ENCODE measurements around the gene MRPL23.

The MRPL23 gene

DNA sequence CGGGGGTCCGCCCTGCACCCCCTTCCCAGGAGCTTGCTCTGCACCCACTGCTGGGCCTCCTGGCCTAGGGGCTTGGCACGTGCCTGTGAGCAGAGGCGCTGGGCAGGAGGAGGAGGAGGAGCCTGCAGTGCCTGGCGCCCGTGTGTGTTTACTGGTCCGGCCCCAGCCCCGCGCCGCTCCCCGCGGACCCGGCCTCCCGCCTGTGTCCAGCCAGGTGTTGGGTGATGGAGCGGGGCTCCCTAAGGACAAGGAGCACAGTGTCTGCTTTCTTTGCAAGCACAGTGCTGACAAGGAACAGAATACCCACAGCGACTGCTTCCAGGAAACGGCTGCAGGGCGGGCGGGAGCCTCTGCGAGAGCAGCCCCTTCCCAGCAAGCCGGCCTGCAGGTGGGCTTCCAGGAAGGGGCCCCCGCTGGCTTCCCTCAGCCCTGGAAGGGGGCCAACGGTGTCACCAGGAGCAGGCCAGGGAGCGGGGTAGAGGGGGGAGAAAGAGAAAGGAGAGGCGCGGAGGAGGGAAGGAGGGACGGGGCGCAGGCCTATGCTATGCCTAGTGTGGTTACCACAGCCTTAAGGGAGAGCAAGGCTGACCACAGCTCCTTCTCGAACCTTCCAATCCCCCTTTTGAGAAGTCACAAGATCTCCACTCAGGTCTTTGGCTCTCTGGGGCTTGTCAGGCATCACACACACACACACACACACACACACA, 43.9 kb downstream of the MRPL23 start:
- no peak for DNase-seq (ENCODE audit: low spot score)

- DNase-seq (ENCODE audit: low spot score), result no peak
Measured at GRCh38 chr11:1992111-1992510, 45.0 kb downstream of the MRPL23 start.

DNA sequence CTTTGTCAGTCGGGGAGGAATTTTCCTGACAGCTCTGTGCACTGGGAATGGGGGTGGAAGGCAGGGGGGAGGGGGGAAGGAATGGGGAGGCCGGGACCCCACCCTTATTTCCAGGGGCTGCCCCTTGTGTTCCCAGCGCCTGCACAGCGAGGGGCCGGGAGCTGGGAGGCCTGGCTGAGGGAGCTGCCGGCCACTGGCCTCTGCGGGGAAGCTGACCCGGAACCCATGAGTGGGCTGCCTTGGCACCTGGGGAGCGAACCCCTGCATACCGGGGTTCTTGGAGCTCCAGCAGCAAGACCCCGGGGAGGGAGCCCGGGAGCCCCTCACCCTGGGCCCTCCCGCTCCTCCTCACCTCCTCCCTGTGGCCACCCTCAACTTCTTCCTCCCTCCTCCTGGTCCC, 47.0 kb downstream of the MRPL23 start:
- no peak for DNase-seq (ENCODE audit: low spot score)

DNA sequence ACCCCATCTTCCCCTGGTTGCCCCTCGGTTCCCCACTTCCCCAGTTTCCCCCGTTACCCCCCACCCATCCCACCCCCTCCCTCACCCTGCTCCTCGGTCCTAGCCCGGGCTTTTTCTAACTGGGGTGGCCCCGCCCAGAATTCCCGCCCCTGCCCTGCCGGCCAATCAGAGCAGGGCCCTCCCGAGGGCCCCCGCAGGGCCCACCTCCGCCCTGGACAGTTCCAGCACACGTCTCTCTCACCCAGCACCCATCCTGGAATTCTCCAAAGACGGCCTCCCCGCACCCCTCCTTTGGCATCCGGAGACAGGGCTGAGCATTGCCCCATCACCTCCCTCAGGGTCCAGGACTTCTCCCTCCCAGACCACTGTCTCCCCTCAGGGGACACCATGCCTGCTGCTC, 50.6 kb downstream of the MRPL23 start, which contains the start of gene H19:
Gene H19, minus strand, starts transcription at position 88 of the 400 bp plus-strand sequence.
- no peak for DNase-seq (ENCODE audit: low spot score)

GRCh38 chr11:1998290-1998689, 51.2 kb downstream of the MRPL23 start:
- no peak for DNase-seq (ENCODE audit: low spot score)

DNA sequence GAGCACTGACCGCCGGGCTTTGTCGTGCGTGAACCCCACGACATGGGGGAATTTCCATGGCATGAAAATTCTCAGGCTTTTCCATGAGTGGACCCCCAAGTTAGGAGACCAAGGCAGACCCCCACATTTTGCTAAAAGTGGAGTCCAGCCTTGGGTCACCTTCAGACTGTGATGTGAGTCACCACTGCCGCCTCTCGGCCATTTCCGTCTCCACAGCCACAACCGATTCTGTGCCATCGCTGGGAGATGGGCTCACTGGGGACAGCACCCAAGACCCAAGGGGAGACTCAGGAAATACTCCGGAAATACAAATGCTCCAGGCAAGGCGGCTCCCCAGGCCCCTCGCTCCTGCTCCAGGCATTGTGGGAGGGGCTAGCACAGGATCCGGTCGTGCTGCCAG, 51.7 kb downstream of the MRPL23 start:
- DNase-seq (ENCODE audit: low spot score), result no peak

GRCh38 chr11:2002042-2002776, 55.1 kb downstream of the MRPL23 start:
- no peak for DNase-seq (ENCODE audit: low spot score)

- DNase-seq (ENCODE audit: low spot score), result no peak
Measured at GRCh38 chr11:2002807-2003206, 55.7 kb downstream of the MRPL23 start.

GRCh38 chr11:2004466-2004865, 57.3 kb downstream of the MRPL23 start:
- DNase-seq (ENCODE audit: low spot score), result no peak

Data from pons (tissue), 1 donor.